ENCODE results near the gene RALGAPA1.

DNA sequence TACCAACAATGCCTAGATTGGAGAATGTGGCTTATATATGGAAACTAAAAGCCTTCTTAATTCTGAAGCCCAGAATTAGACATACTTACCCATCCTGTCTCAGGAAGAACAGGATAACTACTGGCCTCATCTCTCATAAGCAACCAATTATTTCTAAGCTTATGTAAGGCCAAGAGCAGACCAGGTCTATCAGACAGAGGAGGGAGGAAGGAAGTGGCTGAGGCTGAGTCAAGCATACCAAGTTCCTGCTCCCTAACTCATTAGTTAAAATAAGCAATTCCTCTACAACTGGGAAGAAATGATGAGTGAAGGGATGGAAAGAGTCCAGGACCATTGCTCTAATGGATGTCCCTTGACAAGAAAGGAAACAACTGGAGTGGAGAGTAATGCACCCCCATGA lies 302.2 kb downstream of the RALGAPA1 start:
- TF ChIP-seq CTCF (IDR thresholded peaks at IDR 0.05; ENCODE audit: low read depth, low read length, poor library complexity, severe bottlenecking) (no peak), EZH2phosphoT487 (IDR thresholded peaks at IDR 0.05; ENCODE audit: borderline replicate concordance, low read length) (no peak)

Measured in DOHH2 (cell line).